A673 (cell line): Measurements from ENCODE around the gene ANK3.

Experiments
- CTCF ChIP-seq: fragments of 300-800, 200-600 bp; sonication (generic); conservative IDR thresholded peaks from 2 replicates; pipeline ENCODE4 v1.5.1; 2017; ENCODE audit warnings: low read depth, mild to moderate bottlenecking, antibody characterized with exemption, low read length, moderate library complexity, mixed read lengths
- EZH2 ChIP-seq: fragments of 200-600 bp; sonication (generic); IDR thresholded peaks from 2 replicates; pipeline ENCODE4 v1.6.1; 2017; ENCODE audit warnings: borderline replicate concordance, low read depth, mild to moderate bottlenecking, mixed read lengths, antibody characterized with exemption, low read length; ENCODE audit not compliant: poor library complexity, severe bottlenecking

GRCh38 chr10:60417024-60417423 is 27.3 kb upstream of the ANK3 start:
- TF ChIP-seq CTCF (no peak), EZH2 (no peak)
